Neural cell (in vitro differentiated cells): ENCODE data around the gene TRIM15. TPM values are rescaled to one million over a fixed set of nuclear protein-coding genes. Genes with fewer than 3 reads are reported as not detected.

Experiments
- H2AFZ ChIP-seq: fragments of 200-600, 300-800 bp; sonication (generic), shearing (Covaris generic); 2 replicates; pipeline ENCODE4 v1.6.0; 2014; ENCODE audit warnings: low read depth, mild to moderate bottlenecking, antibody characterized with exemption, low read length, moderate library complexity
- H3F3A ChIP-seq: fragments of 200-600 bp; shearing (Covaris generic); 2 replicates; pipeline ENCODE4 v1.6.1; 2016; ENCODE audit warnings: mild to moderate bottlenecking, moderate library complexity, mixed read lengths, antibody characterized with exemption, low read length; ENCODE audit not compliant: insufficient read depth, poor library complexity, severe bottlenecking
- H3K27ac ChIP-seq: fragments of 200-600, 300-800 bp; sonication (generic), shearing (Covaris generic); 2 replicates; pipeline ENCODE4 v1.5.1; 2014; ENCODE audit warnings: mild to moderate bottlenecking, low read length, moderate library complexity
- H3K27me3 ChIP-seq: fragments of 300-800, 200-600 bp; sonication (generic), shearing (Covaris generic); 2 replicates; pipeline ENCODE4 v1.6.0; 2014; ENCODE audit warnings: mild to moderate bottlenecking, low read depth, low read length, moderate library complexity; ENCODE audit not compliant: insufficient read depth
- H3K36me3 ChIP-seq: fragments of 300-800, 200-600 bp; sonication (generic), shearing (Covaris generic); 2 replicates; pipeline ENCODE4 v1.5.1; 2014; ENCODE audit warnings: mild to moderate bottlenecking, antibody characterized with exemption, low read length, moderate library complexity; ENCODE audit not compliant: insufficient read depth
- H3K4me2 ChIP-seq: fragments of 300-800, 200-600 bp; sonication (generic), shearing (Covaris generic); 2 replicates; pipeline ENCODE4 v1.6.0; 2014; ENCODE audit warnings: mild to moderate bottlenecking, low read length
- H3K4me3 ChIP-seq: fragments of 300-800, 200-600 bp; sonication (generic), shearing (Covaris generic); 2 replicates; pipeline ENCODE4 v1.5.1; 2014; ENCODE audit warnings: mild to moderate bottlenecking, low read length, moderate library complexity
- H3K79me2 ChIP-seq: fragments of 200-600 bp; shearing (Covaris generic); replicated peaks from 2 replicates; pipeline ENCODE4 v1.6.0; 2014; ENCODE audit warnings: mild to moderate bottlenecking, low read length, moderate library complexity; ENCODE audit not compliant: insufficient read depth
- H3K9ac ChIP-seq: fragments of 300-800, 200-600 bp; sonication (generic), shearing (Covaris generic); 2 replicates; pipeline ENCODE4 v1.6.1; 2016; ENCODE audit warnings: mild to moderate bottlenecking, low read length, mixed read lengths
- H3K9me2 ChIP-seq: fragments of 200-600 bp; shearing (Covaris generic); 2 replicates; pipeline ENCODE4 v1.6.1; 2016; ENCODE audit warnings: mild to moderate bottlenecking, low read length, mixed read lengths; ENCODE audit not compliant: insufficient read depth
- H3K9me3 ChIP-seq: fragments of 200-600, 300-800 bp; sonication (generic), shearing (Covaris generic); 2 replicates; pipeline ENCODE4 v1.6.1; 2016; ENCODE audit warnings: mild to moderate bottlenecking, mixed run types, low read length, moderate library complexity, mixed read lengths
- H4K20me1 ChIP-seq: fragments of 200-600 bp; shearing (Covaris generic); 2 replicates; pipeline ENCODE4 v1.6.1; 2016; ENCODE audit warnings: mild to moderate bottlenecking, mixed run types; ENCODE audit not compliant: insufficient read depth
- CTCF ChIP-seq: fragments of 450-650 bp; IDR thresholded peaks from 2 replicates; pipeline ENCODE4 v1.5.1; 2014; ENCODE audit warnings: antibody characterized with exemption, mild to moderate bottlenecking, moderate library complexity; ENCODE audit not compliant: poor library complexity, severe bottlenecking
- EP300 ChIP-seq: fragments of 450-650 bp; conservative IDR thresholded peaks from 2 replicates; pipeline ENCODE4 v1.6.1; 2014; ENCODE audit warnings: antibody characterized with exemption, mild to moderate bottlenecking, moderate library complexity; ENCODE audit not compliant: poor library complexity, severe bottlenecking
- EZH2 ChIP-seq: fragments of 200-600, 300-800 bp; shearing (Covaris generic), sonication (generic); IDR thresholded peaks from 2 replicates; pipeline ENCODE4 v1.6.1; 2014; ENCODE audit warnings: antibody characterized with exemption, low read length, borderline replicate concordance, mild to moderate bottlenecking; ENCODE audit not compliant: insufficient read depth, poor library complexity, severe bottlenecking
- MXI1 ChIP-seq: fragments of 450-650 bp; conservative IDR thresholded peaks from 2 replicates; pipeline ENCODE4 v1.6.1; 2014; ENCODE audit warnings: antibody characterized with exemption, mild to moderate bottlenecking; ENCODE audit not compliant: poor library complexity, severe bottlenecking
- POLR2AphosphoS5 ChIP-seq: IDR thresholded peaks from 2 replicates; pipeline ENCODE4 v1.6.1; 2012
- RAD21 ChIP-seq: fragments of 450-650 bp; conservative IDR thresholded peaks from 2 replicates; pipeline ENCODE4 v1.6.1; 2014; ENCODE audit warnings: antibody characterized with exemption, mild to moderate bottlenecking, moderate library complexity
- SMC3 ChIP-seq: fragments of 450-650 bp; conservative IDR thresholded peaks from 2 replicates; pipeline ENCODE4 v1.6.1; 2014; ENCODE audit warnings: antibody characterized with exemption, mild to moderate bottlenecking, moderate library complexity; ENCODE audit not compliant: poor library complexity
- TAF1 ChIP-seq: IDR thresholded peaks from 2 replicates; pipeline ENCODE4 v1.6.1; 2012; ENCODE audit warnings: low read depth
- polyA plus RNA-seq: library from polyadenylated mRNA; depleted of rRNA; stranded (reverse); fragments of >200 nt; gene quantifications from 2 replicates; pipeline ENCODE4 v1.2.3, GENCODE V29; 2014
- TF ChIP-seq, protein P1 (sequence below): IDR thresholded peaks from 2 replicates; pipeline ENCODE4 v1.6.1; 2012; ENCODE audit warnings: borderline replicate concordance

Gene TRIM15
- polyA plus RNA-seq, 1 donor from 2014 or later, result not detected

- Histone ChIP-seq H3K36me3 (no peaks in the 10 kb centered on the region), H3K27me3 (no peaks in the 10 kb centered on the region), H3K9me2 (no peaks in the 10 kb centered on the region), H3K27ac (no peak within 1 kb of the TSS), H3K9ac (no peak within 1 kb of the TSS), H4K20me1 (no peaks in the 10 kb centered on the region), H3F3A (no peaks in the 10 kb centered on the region), H3K4me3 (no peak within 1 kb of the TSS), H2AFZ (no peak within 1 kb of the TSS), H3K9me3 (no peaks in the 10 kb centered on the region), H3K4me2 (no peak within 1 kb of the TSS), H3K79me2 (no peaks in the 10 kb centered on the region)
- TF ChIP-seq CTCF, result no peak
- TF ChIP-seq EZH2, result no peak
- no peak for TF ChIP-seq TAF1
- TF ChIP-seq RAD21, result no peak
- TF ChIP-seq POLR2AphosphoS5, result no peak
- TF ChIP-seq, protein P1, sequence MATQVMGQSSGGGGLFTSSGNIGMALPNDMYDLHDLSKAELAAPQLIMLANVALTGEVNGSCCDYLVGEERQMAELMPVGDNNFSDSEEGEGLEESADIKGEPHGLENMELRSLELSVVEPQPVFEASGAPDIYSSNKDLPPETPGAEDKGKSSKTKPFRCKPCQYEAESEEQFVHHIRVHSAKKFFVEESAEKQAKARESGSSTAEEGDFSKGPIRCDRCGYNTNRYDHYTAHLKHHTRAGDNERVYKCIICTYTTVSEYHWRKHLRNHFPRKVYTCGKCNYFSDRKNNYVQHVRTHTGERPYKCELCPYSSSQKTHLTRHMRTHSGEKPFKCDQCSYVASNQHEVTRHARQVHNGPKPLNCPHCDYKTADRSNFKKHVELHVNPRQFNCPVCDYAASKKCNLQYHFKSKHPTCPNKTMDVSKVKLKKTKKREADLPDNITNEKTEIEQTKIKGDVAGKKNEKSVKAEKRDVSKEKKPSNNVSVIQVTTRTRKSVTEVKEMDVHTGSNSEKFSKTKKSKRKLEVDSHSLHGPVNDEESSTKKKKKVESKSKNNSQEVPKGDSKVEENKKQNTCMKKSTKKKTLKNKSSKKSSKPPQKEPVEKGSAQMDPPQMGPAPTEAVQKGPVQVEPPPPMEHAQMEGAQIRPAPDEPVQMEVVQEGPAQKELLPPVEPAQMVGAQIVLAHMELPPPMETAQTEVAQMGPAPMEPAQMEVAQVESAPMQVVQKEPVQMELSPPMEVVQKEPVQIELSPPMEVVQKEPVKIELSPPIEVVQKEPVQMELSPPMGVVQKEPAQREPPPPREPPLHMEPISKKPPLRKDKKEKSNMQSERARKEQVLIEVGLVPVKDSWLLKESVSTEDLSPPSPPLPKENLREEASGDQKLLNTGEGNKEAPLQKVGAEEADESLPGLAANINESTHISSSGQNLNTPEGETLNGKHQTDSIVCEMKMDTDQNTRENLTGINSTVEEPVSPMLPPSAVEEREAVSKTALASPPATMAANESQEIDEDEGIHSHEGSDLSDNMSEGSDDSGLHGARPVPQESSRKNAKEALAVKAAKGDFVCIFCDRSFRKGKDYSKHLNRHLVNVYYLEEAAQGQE, result no peak
- TF ChIP-seq EP300, result no peak
- TF ChIP-seq SMC3, result no peak
- no peak for TF ChIP-seq MXI1
Observed at GRCh38 chr6:30160785-30161531, 2.4 kb upstream of the TRIM15 start, which contains the start of gene TRIM10. TRIM10 (minus strand) TSS chr6:30161211; CDS start chr6:30160858, 353 bp downstream.

DNA sequence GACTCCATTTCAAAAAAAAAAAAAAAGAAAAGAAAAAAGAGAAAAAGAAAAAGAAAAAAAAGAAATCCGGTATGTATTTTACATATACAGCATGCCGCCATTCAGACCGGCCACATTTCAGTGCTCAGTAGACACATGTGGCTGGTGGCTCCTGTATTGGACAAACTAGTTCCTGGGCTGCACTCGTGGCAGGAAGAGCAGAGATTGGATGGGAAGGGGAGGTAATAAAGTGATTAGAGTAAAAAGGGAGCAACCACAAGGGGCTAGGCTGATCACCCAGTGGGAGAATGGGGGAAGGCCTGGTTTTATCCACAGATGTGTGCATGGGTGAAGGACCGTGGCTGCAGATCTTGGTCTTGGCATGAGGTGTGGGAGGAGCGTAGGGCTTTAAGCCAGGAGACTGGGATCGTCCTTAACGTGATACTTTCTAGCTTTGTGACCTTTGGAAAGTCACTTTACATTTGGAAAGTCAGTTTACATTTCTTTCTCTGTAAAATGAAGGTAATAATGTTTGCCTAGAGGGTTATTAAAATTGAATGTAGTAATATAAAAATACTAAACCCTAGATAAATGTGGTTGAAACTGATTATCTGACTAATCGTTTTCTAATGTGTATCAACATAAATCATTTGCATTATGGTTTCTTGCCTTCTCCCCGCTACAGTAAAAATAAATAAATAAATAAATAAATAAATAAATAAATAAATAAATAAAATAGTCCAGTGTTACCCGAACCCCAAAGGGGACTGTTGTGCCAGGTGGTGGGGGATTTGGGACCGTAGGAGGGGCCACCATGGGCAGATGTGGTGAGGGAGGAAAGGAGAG, 869 bp upstream of the TRIM15 start:
- no peak for TF ChIP-seq RAD21
- TF ChIP-seq MXI1, result no peak
- TF ChIP-seq SMC3, result no peak
- no peak for TF ChIP-seq EZH2
- TF ChIP-seq POLR2AphosphoS5, result no peak
- TF ChIP-seq, protein P1, result no peak
- no peak for TF ChIP-seq EP300
- no peak for TF ChIP-seq CTCF
- no peak for TF ChIP-seq TAF1
- H3K27me3 ChIP-seq, result no peaks in the 10 kb centered on the region
- H2AFZ ChIP-seq, result no peak overlapping the region
- no peak overlapping the region for H3K4me3 ChIP-seq
- H3K9ac ChIP-seq, result no peak overlapping the region
- no peak overlapping the region for H3K27ac ChIP-seq
- H3K9me3 ChIP-seq, result no peaks in the 10 kb centered on the region
- no peaks in the 10 kb centered on the region for H4K20me1 ChIP-seq
- no peaks in the 10 kb centered on the region for H3K36me3 ChIP-seq
- H3K4me2 ChIP-seq, result no peak overlapping the region
- no peaks in the 10 kb centered on the region for H3K79me2 ChIP-seq
- H3K9me2 ChIP-seq, result no peaks in the 10 kb centered on the region
- no peaks in the 10 kb centered on the region for H3F3A ChIP-seq
